A549 (cell line): ENCODE measurements around the gene GET4.

Source experiments
- BCL3 ChIP-seq: fragments of >200 bp; sonication (Bioruptor Twin); formaldehyde crosslinking; IDR thresholded peaks from 3 replicates; pipeline ENCODE4 v1.6.1; 2016
- EHMT2 ChIP-seq: fragments of 200-600 bp; sonication (generic); IDR thresholded peaks from 2 replicates; pipeline ENCODE4 v1.6.1; 2016; ENCODE audit warnings: antibody characterized with exemption, low read depth, mild to moderate bottlenecking, moderate library complexity
- EP300 ChIP-seq, 2 experiments: fragments of >200 bp; sonication (Bioruptor Twin); formaldehyde crosslinking; IDR thresholded peaks; 2 replicates in 1 of 2; 3 replicates in 1 of 2; pipeline ENCODE4 v1.6.1; 2016 to 2017
- MAFK ChIP-seq: fragments of 450-650 bp; IDR thresholded peaks from 2 replicates; pipeline ENCODE4 v1.6.1; 2014; ENCODE audit not compliant: partially characterized antibody
- MYC ChIP-seq: IDR thresholded peaks from 2 replicates; pipeline ENCODE4 v1.6.1; 2012; ENCODE audit warnings: mild to moderate bottlenecking, inconsistent platforms, low read length, improper control_type of control experiment, borderline replicate concordance
- NPAS2 ChIP-seq: fragments of 250-450 bp; sonication (Bioruptor Pico); IDR thresholded peaks from 2 replicates; pipeline ENCODE4 v1.8.0; 2022; ENCODE audit warnings: mild to moderate bottlenecking, moderate library complexity, borderline replicate concordance
- POLR2A ChIP-seq: IDR thresholded peaks from 2 replicates; pipeline ENCODE4 v1.6.1; 2012; ENCODE audit warnings: mild to moderate bottlenecking, low read length
- RARB ChIP-seq: fragments of 250-450 bp; sonication (Bioruptor Pico); IDR thresholded peaks from 2 replicates; pipeline ENCODE4 v1.8.0; 2021; ENCODE audit warnings: mild to moderate bottlenecking, moderate library complexity
- REST ChIP-seq: fragments of 200-600 bp; sonication (generic); IDR thresholded peaks from 2 replicates; pipeline ENCODE4 v1.6.1; 2016; ENCODE audit warnings: antibody characterized with exemption, mild to moderate bottlenecking, moderate library complexity
- SMC3 ChIP-seq: fragments of >200 bp; sonication (Bioruptor Twin); formaldehyde crosslinking; IDR thresholded peaks from 3 replicates; pipeline ENCODE4 v1.6.1; 2018; ENCODE audit warnings: inconsistent platforms
- TF ChIP-seq, protein P1 (sequence below): fragments of >200 bp; sonication (Bioruptor Twin); formaldehyde crosslinking; IDR thresholded peaks from 3 replicates; pipeline ENCODE4 v1.5.1; 2016

DNA sequence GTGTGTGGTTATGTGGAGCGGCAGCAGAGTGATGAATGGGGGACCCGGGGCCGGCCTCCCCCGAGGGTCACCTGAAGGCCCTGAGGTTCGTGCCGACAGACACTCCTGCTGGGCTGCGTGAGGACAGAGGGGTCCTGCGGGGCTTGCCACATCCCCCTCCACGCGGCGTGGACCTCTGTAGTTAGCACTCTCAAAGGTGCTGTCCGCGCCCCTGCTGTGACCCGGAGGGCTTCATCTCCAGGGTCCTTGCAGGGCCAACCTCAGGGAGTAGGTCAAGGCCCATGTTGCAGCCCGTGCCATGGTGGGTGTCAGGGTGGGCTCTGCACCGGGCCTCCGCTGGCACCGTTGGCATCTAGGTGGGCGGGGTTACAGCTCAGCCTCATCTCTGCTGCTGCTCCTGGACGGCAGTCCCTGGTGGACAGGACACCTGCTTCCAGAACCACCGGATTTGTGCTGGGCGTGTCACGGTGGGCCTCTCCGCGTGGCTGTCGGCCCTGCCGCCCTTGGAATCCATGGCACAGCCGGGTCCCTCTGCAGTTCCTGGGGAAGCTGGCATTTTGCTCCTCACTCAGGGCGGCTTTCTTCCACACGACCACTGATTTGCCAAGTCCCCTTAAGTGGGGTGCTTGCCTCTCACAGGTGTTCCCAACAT is 19.8 kb upstream of the GET4 start:
- TF ChIP-seq, protein P1, sequence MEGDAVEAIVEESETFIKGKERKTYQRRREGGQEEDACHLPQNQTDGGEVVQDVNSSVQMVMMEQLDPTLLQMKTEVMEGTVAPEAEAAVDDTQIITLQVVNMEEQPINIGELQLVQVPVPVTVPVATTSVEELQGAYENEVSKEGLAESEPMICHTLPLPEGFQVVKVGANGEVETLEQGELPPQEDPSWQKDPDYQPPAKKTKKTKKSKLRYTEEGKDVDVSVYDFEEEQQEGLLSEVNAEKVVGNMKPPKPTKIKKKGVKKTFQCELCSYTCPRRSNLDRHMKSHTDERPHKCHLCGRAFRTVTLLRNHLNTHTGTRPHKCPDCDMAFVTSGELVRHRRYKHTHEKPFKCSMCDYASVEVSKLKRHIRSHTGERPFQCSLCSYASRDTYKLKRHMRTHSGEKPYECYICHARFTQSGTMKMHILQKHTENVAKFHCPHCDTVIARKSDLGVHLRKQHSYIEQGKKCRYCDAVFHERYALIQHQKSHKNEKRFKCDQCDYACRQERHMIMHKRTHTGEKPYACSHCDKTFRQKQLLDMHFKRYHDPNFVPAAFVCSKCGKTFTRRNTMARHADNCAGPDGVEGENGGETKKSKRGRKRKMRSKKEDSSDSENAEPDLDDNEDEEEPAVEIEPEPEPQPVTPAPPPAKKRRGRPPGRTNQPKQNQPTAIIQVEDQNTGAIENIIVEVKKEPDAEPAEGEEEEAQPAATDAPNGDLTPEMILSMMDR = no peak
- no peak for TF ChIP-seq POLR2A
- TF ChIP-seq NPAS2 (CRISPR knock-in tag) = no peak
- TF ChIP-seq SMC3 = no peak
- no peak for TF ChIP-seq MYC
- no peak for TF ChIP-seq MAFK
- TF ChIP-seq REST = no peak
- no peak for TF ChIP-seq RARB (CRISPR knock-in tag)
- TF ChIP-seq EP300 (IDR thresholded peaks at IDR 0.05) = no peak
- TF ChIP-seq EHMT2 = no peak
- TF ChIP-seq BCL3 = no peak
